ENCODE measurements around the gene GRIK3.

GRCh38 chr1:36909946-36910725 is 124.2 kb downstream of the GRIK3 start:
- no peak for TF ChIP-seq CTCF (tag by site-specific recombination; IDR thresholded peaks at IDR 0.05)
- no peak for TF ChIP-seq ZNF223 (tag by site-specific recombination; IDR thresholded peaks at IDR 0.05)
- no peak for TF ChIP-seq ZNF433 (tag by site-specific recombination; IDR thresholded peaks at IDR 0.05; ENCODE audit: low read depth)
- no peak for TF ChIP-seq PRDM6 (tag by site-specific recombination; IDR thresholded peaks at IDR 0.05)
- no peak for TF ChIP-seq ZNF777 (tag by site-specific recombination; IDR thresholded peaks at IDR 0.05; ENCODE audit: borderline replicate concordance)
- TF ChIP-seq PATZ1 (tag by site-specific recombination; IDR thresholded peaks at IDR 0.05) = no peak
- no peak for TF ChIP-seq MZF1 (tag by site-specific recombination; IDR thresholded peaks at IDR 0.05; ENCODE audit: borderline replicate concordance)
- TF ChIP-seq ZNF510 (tag by site-specific recombination; IDR thresholded peaks at IDR 0.05; ENCODE audit: insufficient replicate concordance) = no peak
- TF ChIP-seq ZBTB49 (tag by site-specific recombination; IDR thresholded peaks at IDR 0.05; ENCODE audit: low read depth) = no peak
- no peak for TF ChIP-seq ZNF514 (tag by site-specific recombination; IDR thresholded peaks at IDR 0.05)
- TF ChIP-seq ZNF148 (tag by site-specific recombination; IDR thresholded peaks at IDR 0.05; ENCODE audit: borderline replicate concordance) = no peak
- TF ChIP-seq ZNF24 (tag by site-specific recombination; IDR thresholded peaks at IDR 0.05) = no peak
